ENCODE measurements around the gene HDAC7.

DNA sequence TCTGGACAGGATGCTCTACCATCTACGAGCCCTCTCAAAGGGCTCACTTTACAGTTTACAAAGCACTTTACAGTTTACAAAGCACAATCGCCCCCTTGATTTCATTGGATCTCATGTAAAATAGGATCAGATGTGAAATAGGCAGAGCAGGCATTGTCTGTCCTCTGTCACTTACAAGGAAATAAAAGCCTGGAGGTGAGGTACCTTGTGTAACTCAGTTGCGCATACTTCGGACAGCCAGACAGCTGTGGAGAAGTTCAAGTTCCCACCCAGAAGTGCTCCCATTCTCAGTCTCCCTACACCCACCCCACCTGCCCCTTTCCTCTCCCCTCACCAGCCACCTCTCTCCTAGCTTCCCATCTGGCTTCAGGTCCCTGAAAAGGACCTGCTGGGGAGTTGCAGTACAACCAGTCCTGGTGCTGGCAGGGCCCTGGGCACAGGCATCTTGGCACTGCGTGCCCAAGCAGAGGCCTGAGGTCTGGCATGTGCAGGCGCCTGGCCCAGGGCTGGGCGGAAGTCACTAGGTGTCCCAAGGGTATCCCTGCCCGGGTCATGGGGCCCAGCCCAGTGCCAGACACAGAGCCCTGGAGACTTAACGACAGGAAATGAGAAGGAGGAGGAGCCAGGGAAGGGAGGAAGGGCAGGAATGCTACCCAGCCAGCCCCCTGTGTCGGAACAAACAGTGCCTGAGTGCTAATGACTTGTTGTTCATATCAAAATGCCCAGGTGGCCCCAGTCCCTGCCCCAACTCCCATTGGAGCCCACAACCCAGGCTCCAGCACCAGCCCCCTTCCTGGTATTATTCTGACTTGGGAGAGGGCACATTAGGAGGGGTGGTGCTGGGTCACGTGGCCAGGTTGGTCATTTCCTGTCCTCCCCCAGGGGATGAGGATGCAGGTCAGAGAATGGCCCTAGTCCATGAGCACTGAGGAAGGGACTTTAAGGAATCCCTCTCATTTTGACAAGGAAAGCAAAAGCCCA, 66.4 kb downstream of the HDAC7 start:
- no peak for TF ChIP-seq CTCF (IDR thresholded peaks at IDR 0.05; ENCODE audit: poor library complexity)
- TF ChIP-seq EZH2 (IDR thresholded peaks at IDR 0.05; ENCODE audit: borderline replicate concordance) = no peak

Measured in hepatocyte (in vitro differentiated cells).